ENCODE results near the gene SREBF1. TPM values are rescaled to one million over a fixed set of nuclear protein-coding genes. Genes with fewer than 3 reads are reported as not detected.

The SREBF1 gene
- total RNA-seq, 1 experiment from 2014 or later, result 298 TPM

DNA sequence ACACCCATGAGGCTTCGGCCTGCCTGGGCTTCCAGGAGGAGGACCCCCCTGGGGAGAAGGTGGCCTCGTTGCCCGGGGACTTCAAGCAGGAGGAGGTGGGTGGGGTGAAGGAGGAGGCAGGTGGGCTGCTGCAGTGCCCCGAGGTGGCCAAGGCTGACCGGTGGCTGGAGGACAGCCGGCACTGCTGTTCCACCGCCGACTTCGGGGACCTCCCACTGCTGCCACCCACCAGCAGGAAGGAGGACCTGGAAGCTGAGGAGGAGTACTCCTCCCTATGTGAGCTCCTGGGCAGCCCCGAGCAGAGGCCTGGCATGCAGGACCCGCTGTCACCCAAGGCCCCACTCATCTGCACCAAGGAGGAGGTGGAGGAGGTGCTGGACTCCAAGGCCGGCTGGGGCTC is 41.5 kb downstream of the SREBF1 start:
- ChIA-PET CTCF (no interaction called here), RAD21 (ENCODE audit: low non-redundant PET in 1 of 2, low total read pairs in 2 of 2, uncharacterized antibody in 2 of 2, unreplicated experiment in 2 of 2) (no interaction called here), POLR2A (no interaction called here)
- Histone ChIP-seq H3K9me3 (ENCODE audit: control insufficient read depth in 1 of 2, insufficient read depth in 1 of 2, low read depth in 1 of 2, low read length in 2 of 2) (no peaks in the 10 kb centered on the region), H3K36me3 (ENCODE audit: control insufficient read depth in 1 of 2, insufficient read depth in 2 of 2, low read length in 2 of 2) (peaks cover 0 to 3% of the 10 kb centered on the region in 2 experiments; a peak in 2 of 4 replicates), H2AFZ (ENCODE audit: low read depth, low read length, poor library complexity, severe bottlenecking) (no peak overlapping the region), H3K9ac (ENCODE audit: low read length) (no peak overlapping the region), H3K4me1 (ENCODE audit: control insufficient read depth in 1 of 2, insufficient read depth in 2 of 2, low read length in 2 of 2) (no peaks in the 10 kb centered on the region), H3K27me3 (ENCODE audit: insufficient read depth, low read length) (no peaks in the 10 kb centered on the region), H4K20me1 (ENCODE audit: insufficient read depth) (no peaks in the 10 kb centered on the region), H3K9me2 (ENCODE audit: insufficient read depth) (no peaks in the 10 kb centered on the region), H3K4me2 (ENCODE audit: low read length) (no peak overlapping the region), H3K4me3 (replicated peaks in 1 of 2; ENCODE audit: low read depth in 1 of 2, low read length in 2 of 2) (no peak overlapping the region), H3K27ac (ENCODE audit: low read depth, low read length) (no peak overlapping the region), H3K79me2 (ENCODE audit: insufficient read depth, low read length) (peaks cover 10% of the 10 kb centered on the region; the same call in 1 of the 2 replicates)
- intact Hi-C loops (cut with micrococcal nuclease), result no loop called here
- TF ChIP-seq JUND (IDR thresholded peaks at IDR 0.05) (no peak), ZNF274 (IDR thresholded peaks at IDR 0.05; ENCODE audit: low read depth, low read length) (no peak), YY1 (IDR thresholded peaks at IDR 0.05; ENCODE audit: extremely low read depth, insufficient replicate concordance, low read depth, low read length) (no peak), ZFX (IDR thresholded peaks at IDR 0.05) (no peak), CBX3 (IDR thresholded peaks at IDR 0.05; ENCODE audit: low read depth) (no peak), SRF (IDR thresholded peaks at IDR 0.05; ENCODE audit: low read depth) (no peak), EGR1 (IDR thresholded peaks at IDR 0.05; ENCODE audit: low read depth) (no peak), EZH2 (IDR thresholded peaks at IDR 0.05) (no peak), FOSL1 (IDR thresholded peaks at IDR 0.05; ENCODE audit: low read depth) (no peak), MAX (IDR thresholded peaks at IDR 0.05) (no peak), POLR2A (IDR thresholded peaks at IDR 0.05; ENCODE audit: borderline replicate concordance, extremely low read depth, insufficient read depth, insufficient read length) (no peak), ATF3 (IDR thresholded peaks at IDR 0.05) (no peak), EZH2phosphoT487 (IDR thresholded peaks at IDR 0.05; ENCODE audit: borderline replicate concordance) (no peak), ELF1 (IDR thresholded peaks at IDR 0.05; ENCODE audit: borderline replicate concordance, low read depth) (no peak), POLR2AphosphoS5 (IDR thresholded peaks at IDR 0.05; ENCODE audit: low read depth, low read length) (no peak), SIN3A (IDR thresholded peaks at IDR 0.05; ENCODE audit: low read depth) (no peak), SP1 (IDR thresholded peaks at IDR 0.05; ENCODE audit: low read depth) (no peak)
- TF ChIP-seq, protein P1, sequence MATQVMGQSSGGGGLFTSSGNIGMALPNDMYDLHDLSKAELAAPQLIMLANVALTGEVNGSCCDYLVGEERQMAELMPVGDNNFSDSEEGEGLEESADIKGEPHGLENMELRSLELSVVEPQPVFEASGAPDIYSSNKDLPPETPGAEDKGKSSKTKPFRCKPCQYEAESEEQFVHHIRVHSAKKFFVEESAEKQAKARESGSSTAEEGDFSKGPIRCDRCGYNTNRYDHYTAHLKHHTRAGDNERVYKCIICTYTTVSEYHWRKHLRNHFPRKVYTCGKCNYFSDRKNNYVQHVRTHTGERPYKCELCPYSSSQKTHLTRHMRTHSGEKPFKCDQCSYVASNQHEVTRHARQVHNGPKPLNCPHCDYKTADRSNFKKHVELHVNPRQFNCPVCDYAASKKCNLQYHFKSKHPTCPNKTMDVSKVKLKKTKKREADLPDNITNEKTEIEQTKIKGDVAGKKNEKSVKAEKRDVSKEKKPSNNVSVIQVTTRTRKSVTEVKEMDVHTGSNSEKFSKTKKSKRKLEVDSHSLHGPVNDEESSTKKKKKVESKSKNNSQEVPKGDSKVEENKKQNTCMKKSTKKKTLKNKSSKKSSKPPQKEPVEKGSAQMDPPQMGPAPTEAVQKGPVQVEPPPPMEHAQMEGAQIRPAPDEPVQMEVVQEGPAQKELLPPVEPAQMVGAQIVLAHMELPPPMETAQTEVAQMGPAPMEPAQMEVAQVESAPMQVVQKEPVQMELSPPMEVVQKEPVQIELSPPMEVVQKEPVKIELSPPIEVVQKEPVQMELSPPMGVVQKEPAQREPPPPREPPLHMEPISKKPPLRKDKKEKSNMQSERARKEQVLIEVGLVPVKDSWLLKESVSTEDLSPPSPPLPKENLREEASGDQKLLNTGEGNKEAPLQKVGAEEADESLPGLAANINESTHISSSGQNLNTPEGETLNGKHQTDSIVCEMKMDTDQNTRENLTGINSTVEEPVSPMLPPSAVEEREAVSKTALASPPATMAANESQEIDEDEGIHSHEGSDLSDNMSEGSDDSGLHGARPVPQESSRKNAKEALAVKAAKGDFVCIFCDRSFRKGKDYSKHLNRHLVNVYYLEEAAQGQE (IDR thresholded peaks at IDR 0.05; ENCODE audit: low read depth), result no peak
- TF ChIP-seq, protein P2, sequence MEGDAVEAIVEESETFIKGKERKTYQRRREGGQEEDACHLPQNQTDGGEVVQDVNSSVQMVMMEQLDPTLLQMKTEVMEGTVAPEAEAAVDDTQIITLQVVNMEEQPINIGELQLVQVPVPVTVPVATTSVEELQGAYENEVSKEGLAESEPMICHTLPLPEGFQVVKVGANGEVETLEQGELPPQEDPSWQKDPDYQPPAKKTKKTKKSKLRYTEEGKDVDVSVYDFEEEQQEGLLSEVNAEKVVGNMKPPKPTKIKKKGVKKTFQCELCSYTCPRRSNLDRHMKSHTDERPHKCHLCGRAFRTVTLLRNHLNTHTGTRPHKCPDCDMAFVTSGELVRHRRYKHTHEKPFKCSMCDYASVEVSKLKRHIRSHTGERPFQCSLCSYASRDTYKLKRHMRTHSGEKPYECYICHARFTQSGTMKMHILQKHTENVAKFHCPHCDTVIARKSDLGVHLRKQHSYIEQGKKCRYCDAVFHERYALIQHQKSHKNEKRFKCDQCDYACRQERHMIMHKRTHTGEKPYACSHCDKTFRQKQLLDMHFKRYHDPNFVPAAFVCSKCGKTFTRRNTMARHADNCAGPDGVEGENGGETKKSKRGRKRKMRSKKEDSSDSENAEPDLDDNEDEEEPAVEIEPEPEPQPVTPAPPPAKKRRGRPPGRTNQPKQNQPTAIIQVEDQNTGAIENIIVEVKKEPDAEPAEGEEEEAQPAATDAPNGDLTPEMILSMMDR (IDR thresholded peaks at IDR 0.05 in 2 of 3, conservative IDR thresholded peaks at IDR 0.05 in 1 of 3; ENCODE audit: borderline replicate concordance in 1 of 3, insufficient read depth in 1 of 3, low read depth in 2 of 3, low read length in 2 of 3), result no peak
- no peak for DNase-seq (ENCODE audit: low read depth, low spot score)
- no peak for ATAC-seq
- TSS peak; percentile 9 for BruUV-seq (replicated peaks)

All from HCT116 (cell line).